Ishikawa (cell line): ENCODE results near the gene TNFAIP1.

Experiments
- CEBPB ChIP-seq: IDR thresholded peaks from 2 replicates; pipeline ENCODE4 v1.6.1; 2012
- CREB1 ChIP-seq: IDR thresholded peaks from 2 replicates; pipeline ENCODE4 v1.6.1; 2012; ENCODE audit warnings: low read depth
- EGR1 ChIP-seq: IDR thresholded peaks from 2 replicates; pipeline ENCODE4 v1.6.1; 2012
- EP300 ChIP-seq: IDR thresholded peaks from 2 replicates; pipeline ENCODE4 v1.6.1; 2012; ENCODE audit warnings: borderline replicate concordance
- FOXM1 ChIP-seq: IDR thresholded peaks from 2 replicates; pipeline ENCODE4 v1.6.1; 2012; ENCODE audit warnings: low read depth, borderline replicate concordance
- NFIC ChIP-seq: IDR thresholded peaks from 2 replicates; pipeline ENCODE4 v1.6.1; 2012
- RAD21 ChIP-seq: IDR thresholded peaks from 2 replicates; pipeline ENCODE4 v1.6.1; 2012; ENCODE audit warnings: low read depth
- TAF1 ChIP-seq: IDR thresholded peaks from 2 replicates; pipeline ENCODE4 v1.6.1; 2012; ENCODE audit warnings: low read depth, mild to moderate bottlenecking
- TCF12 ChIP-seq: IDR thresholded peaks from 2 replicates; pipeline ENCODE4 v1.6.1; 2012; ENCODE audit warnings: low read depth
- TEAD4 ChIP-seq: IDR thresholded peaks from 2 replicates; pipeline ENCODE4 v1.6.1; 2012
- YY1 ChIP-seq: IDR thresholded peaks from 2 replicates; pipeline ENCODE4 v1.6.1; 2012; ENCODE audit warnings: low read depth
- ZBTB7A ChIP-seq: IDR thresholded peaks from 2 replicates; pipeline ENCODE4 v1.6.1; 2012; ENCODE audit warnings: low read depth
- TF ChIP-seq, protein P1 (sequence below): IDR thresholded peaks from 2 replicates; pipeline ENCODE4 v1.6.1; 2012; ENCODE audit warnings: low read depth, mild to moderate bottlenecking
- TF ChIP-seq, protein P2 (sequence below): IDR thresholded peaks from 2 replicates; pipeline ENCODE4 v1.6.1; 2012
- TF ChIP-seq, protein P3 (sequence below): IDR thresholded peaks from 2 replicates; pipeline ENCODE4 v1.6.1; 2012

Gene TNFAIP1, protein sequence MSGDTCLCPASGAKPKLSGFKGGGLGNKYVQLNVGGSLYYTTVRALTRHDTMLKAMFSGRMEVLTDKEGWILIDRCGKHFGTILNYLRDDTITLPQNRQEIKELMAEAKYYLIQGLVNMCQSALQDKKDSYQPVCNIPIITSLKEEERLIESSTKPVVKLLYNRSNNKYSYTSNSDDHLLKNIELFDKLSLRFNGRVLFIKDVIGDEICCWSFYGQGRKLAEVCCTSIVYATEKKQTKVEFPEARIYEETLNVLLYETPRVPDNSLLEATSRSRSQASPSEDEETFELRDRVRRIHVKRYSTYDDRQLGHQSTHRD

DNA sequence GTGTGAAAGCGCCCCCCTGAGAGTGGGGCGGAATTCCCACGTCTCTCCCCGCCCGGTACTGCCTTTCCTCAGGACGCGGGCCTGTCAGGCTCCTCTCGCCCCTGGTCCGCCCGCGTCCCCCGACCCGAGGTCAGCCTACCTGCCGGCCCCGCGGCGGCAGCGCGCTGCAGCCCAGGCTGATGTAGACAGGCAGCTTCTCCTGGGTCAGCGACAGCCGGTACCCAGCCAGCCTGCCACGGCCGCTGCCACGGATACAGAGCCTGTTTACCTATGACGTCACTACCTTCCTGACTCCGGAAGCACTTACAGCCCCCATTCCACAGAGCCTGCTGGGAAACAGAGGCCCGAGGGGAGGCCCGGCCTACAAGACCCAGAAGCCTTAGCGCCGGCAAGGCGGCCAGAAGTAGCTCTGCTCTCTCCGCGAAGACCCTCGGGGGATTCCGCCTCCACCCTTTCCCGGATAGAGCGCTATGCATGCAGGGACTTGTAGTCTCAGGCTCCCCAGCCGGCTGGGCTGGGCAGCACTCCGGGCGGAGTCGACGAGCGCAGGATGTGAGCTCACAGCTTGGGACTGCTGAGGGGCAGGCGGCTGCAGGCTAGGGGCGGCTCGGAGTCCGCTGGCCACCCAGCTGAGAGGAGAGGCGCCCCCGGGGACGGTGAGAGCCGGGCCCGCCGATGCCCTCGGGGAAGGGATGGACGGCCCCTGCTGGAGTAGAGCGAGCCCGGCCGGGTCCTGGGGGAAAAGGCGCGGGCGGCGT lies at the start of gene TNFAIP1, which contains the start of gene IFT20:
Gene TNFAIP1, plus strand, starts transcription at position 561 of the 758 bp plus-strand sequence. CDS start 3,761 bp downstream, outside the sequence.
Gene IFT20, minus strand, starts transcription at position 272 of the 758 bp plus-strand sequence. CDS start 3,487 bp downstream, outside the sequence.
- TF ChIP-seq ZBTB7A (peak; percentile 79), EGR1 (peak; percentile 90), TEAD4 (peak; percentile 62), EP300 (no peak), TAF1 (peak; percentile 64), CREB1 (peak; percentile 92), NFIC (0 out of 2 replicates have a peak, but pooled peaks have one; percentile 17), YY1 (peak; percentile 63; the same call in 1 of the 2 replicates), FOXM1 (no peak), TCF12 (peak; percentile 70), RAD21 (no peak), CEBPB (no peak)
- TF ChIP-seq, protein P1, sequence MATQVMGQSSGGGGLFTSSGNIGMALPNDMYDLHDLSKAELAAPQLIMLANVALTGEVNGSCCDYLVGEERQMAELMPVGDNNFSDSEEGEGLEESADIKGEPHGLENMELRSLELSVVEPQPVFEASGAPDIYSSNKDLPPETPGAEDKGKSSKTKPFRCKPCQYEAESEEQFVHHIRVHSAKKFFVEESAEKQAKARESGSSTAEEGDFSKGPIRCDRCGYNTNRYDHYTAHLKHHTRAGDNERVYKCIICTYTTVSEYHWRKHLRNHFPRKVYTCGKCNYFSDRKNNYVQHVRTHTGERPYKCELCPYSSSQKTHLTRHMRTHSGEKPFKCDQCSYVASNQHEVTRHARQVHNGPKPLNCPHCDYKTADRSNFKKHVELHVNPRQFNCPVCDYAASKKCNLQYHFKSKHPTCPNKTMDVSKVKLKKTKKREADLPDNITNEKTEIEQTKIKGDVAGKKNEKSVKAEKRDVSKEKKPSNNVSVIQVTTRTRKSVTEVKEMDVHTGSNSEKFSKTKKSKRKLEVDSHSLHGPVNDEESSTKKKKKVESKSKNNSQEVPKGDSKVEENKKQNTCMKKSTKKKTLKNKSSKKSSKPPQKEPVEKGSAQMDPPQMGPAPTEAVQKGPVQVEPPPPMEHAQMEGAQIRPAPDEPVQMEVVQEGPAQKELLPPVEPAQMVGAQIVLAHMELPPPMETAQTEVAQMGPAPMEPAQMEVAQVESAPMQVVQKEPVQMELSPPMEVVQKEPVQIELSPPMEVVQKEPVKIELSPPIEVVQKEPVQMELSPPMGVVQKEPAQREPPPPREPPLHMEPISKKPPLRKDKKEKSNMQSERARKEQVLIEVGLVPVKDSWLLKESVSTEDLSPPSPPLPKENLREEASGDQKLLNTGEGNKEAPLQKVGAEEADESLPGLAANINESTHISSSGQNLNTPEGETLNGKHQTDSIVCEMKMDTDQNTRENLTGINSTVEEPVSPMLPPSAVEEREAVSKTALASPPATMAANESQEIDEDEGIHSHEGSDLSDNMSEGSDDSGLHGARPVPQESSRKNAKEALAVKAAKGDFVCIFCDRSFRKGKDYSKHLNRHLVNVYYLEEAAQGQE: no peak
- TF ChIP-seq, protein P2, sequence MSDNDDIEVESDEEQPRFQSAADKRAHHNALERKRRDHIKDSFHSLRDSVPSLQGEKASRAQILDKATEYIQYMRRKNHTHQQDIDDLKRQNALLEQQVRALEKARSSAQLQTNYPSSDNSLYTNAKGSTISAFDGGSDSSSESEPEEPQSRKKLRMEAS: peak; percentile 75; the same call in 1 of the 2 replicates
- TF ChIP-seq, protein P3, sequence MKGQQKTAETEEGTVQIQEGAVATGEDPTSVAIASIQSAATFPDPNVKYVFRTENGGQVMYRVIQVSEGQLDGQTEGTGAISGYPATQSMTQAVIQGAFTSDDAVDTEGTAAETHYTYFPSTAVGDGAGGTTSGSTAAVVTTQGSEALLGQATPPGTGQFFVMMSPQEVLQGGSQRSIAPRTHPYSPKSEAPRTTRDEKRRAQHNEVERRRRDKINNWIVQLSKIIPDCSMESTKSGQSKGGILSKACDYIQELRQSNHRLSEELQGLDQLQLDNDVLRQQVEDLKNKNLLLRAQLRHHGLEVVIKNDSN: 0 out of 2 replicates have a peak, but pooled peaks have one; percentile 18

DNA sequence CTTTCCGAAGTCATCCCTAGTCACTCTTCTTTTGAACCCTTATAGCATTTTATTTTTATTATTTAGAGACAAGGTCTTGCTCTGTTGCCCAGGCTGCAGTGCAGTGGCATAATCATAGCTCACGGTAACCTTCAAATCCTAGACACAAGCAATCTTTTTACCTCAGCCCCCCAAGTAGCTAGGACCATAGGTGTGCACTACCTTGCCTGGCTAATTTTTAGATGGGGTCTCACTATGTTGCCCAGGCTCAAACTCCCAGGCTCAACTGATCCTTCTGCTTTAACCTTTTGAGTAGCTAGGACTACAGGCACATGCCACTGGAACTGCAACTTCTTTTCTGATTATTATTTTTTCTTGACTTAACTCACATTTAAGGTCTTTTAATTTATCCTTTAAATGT lies 49.6 kb upstream of the TNFAIP1 start:
- TF ChIP-seq TAF1: no peak
- no peak for TF ChIP-seq EGR1
- TF ChIP-seq, protein P3: no peak
- no peak for TF ChIP-seq NFIC
- no peak for TF ChIP-seq CREB1
- TF ChIP-seq ZBTB7A: no peak
- TF ChIP-seq, protein P1: no peak
- TF ChIP-seq CEBPB: no peak
- no peak for TF ChIP-seq TCF12
- no peak for TF ChIP-seq FOXM1
- TF ChIP-seq EP300: no peak
- TF ChIP-seq YY1: no peak
- TF ChIP-seq, protein P2: no peak

DNA sequence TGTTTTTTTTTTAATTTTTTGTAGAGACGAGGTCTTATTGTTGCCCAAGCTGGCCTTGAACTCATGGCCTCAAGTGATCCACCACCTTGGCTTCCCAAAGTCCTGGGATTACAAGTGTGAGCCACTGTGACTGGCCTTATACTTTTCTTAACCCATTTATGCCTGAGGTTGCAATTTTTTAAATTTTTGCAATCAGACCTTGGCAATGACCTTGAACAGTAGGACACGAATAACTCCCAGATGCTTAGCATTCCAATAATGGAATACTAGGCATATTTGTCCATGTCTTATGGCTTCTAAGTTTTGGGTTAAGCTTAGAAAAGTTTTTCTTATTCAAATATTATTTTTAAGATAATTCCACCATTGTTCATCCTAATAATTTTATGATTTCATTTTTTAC lies 44.9 kb upstream of the TNFAIP1 start:
- TF ChIP-seq, protein P1: no peak
- TF ChIP-seq, protein P2: no peak
- no peak for TF ChIP-seq EGR1
